Measurements from ENCODE around the gene C7orf57.
A peak's percentile ranks its signal among the peaks of the same experiment; 100 is the strongest.
"Not testable (repeated sequence)": the region's sequence is repeated elsewhere in the genome, so short reads cannot be mapped to it uniquely, and the experiment has no call there.

C7orf57 gene

GRCh38 chr7:48038815-48039506, 3.6 kb downstream of the C7orf57 start:
- no peak for DNase-seq

- DNase-seq: no peak
Observed at GRCh38 chr7:48040944-48041652, 5.8 kb downstream of the C7orf57 start.

- DNase-seq: no peak
Observed at GRCh38 chr7:48041653-48041970, 6.3 kb downstream of the C7orf57 start.

GRCh38 chr7:48042216-48042615, 6.9 kb downstream of the C7orf57 start:
- no peak for DNase-seq

GRCh38 chr7:48042636-48043035, 7.3 kb downstream of the C7orf57 start:
- no peak for DNase-seq

- no peak for DNase-seq
Observed at GRCh38 chr7:48045195-48045765, 9.9 kb downstream of the C7orf57 start.

- no peak for DNase-seq
Observed at GRCh38 chr7:48046458-48046857, 11.1 kb downstream of the C7orf57 start.

GRCh38 chr7:48048113-48048512, 12.8 kb downstream of the C7orf57 start:
- no peak for DNase-seq

- DNase-seq: no peak
Observed at GRCh38 chr7:48049850-48050249, 14.5 kb downstream of the C7orf57 start.

GRCh38 chr7:48052748-48053147, 17.4 kb downstream of the C7orf57 start:
- peak; percentile 20 for DNase-seq

- DNase-seq: no peak
Observed at GRCh38 chr7:48053736-48054135, 18.4 kb downstream of the C7orf57 start.

- DNase-seq: no peak
Observed at GRCh38 chr7:48058990-48059389, 23.6 kb downstream of the C7orf57 start.

GRCh38 chr7:48059706-48060105, 24.4 kb downstream of the C7orf57 start:
- DNase-seq: no peak

- DNase-seq: no peak
Observed at GRCh38 chr7:48063985-48064384, 28.6 kb downstream of the C7orf57 start.

- no peak for DNase-seq
Observed at GRCh38 chr7:48067475-48067874, 32.1 kb downstream of the C7orf57 start.

- DNase-seq: no peak
Observed at GRCh38 chr7:48074204-48074654, 38.9 kb downstream of the C7orf57 start.

- DNase-seq: no peak
Observed at GRCh38 chr7:48077423-48077822, 42.1 kb downstream of the C7orf57 start.

GRCh38 chr7:48078470-48078869, 43.1 kb downstream of the C7orf57 start:
- DNase-seq: no peak

- DNase-seq: not testable (repeated sequence)
Observed at GRCh38 chr7:48082378-48082777, 47.0 kb downstream of the C7orf57 start.

GRCh38 chr7:48083114-48083830, 47.9 kb downstream of the C7orf57 start:
- peak; percentile 43 for DNase-seq

- peak; percentile 93 for DNase-seq
Observed at GRCh38 chr7:48084727-48085432, 49.5 kb downstream of the C7orf57 start.

- DNase-seq: no peak
Observed at GRCh38 chr7:48085433-48085791, 50.1 kb downstream of the C7orf57 start.

- no peak for DNase-seq
Observed at GRCh38 chr7:48085942-48086341, 50.6 kb downstream of the C7orf57 start.
